22Rv1 (cell line): ENCODE results near the gene ASIC4.

Experiments
- ZFX ChIP-seq: fragments of 450-650 bp; IDR thresholded peaks from 2 replicates; pipeline ENCODE4 v1.6.1; 2017; ENCODE audit warnings: antibody characterized with exemption, borderline replicate concordance
- TF ChIP-seq, protein P1 (sequence below): fragments of 450-650 bp; IDR thresholded peaks from 2 replicates; pipeline ENCODE4 v1.5.1; 2017; ENCODE audit warnings: mild to moderate bottlenecking

DNA sequence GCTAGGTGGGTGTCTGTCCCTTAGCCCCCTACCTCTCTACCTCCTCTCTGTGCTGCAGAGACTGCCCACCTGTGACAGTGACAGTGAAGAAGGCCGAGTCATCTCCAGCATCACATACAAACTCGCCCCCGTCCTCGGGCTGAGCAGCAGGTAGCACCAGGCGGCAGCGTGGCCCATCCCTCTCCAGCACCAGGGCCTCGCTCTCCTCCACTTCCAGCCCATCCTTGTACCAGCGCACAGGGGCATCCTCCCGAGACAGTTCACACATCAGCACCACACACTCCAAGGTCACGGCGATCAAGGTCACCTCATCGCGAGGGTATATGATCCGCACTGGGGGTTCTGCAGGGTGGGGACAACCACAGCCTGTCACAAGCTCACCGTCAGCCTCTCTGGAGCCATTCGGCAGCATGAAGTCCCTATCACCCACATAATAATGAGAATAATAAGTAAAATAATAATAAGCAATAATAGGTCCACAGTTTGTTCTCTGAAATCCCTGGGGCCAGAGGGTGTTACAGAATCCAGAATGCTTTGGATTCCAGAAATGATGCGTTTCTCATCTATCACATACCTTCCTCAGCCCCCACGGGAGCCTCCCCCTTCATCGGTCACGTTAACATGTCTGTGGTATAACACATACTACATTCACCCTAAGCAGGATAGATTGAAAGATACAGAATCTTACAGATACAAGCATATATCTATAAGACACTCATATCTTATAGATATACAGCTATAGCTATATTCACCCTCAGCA is 45.1 kb downstream of the ASIC4 start:
- TF ChIP-seq, protein P1, sequence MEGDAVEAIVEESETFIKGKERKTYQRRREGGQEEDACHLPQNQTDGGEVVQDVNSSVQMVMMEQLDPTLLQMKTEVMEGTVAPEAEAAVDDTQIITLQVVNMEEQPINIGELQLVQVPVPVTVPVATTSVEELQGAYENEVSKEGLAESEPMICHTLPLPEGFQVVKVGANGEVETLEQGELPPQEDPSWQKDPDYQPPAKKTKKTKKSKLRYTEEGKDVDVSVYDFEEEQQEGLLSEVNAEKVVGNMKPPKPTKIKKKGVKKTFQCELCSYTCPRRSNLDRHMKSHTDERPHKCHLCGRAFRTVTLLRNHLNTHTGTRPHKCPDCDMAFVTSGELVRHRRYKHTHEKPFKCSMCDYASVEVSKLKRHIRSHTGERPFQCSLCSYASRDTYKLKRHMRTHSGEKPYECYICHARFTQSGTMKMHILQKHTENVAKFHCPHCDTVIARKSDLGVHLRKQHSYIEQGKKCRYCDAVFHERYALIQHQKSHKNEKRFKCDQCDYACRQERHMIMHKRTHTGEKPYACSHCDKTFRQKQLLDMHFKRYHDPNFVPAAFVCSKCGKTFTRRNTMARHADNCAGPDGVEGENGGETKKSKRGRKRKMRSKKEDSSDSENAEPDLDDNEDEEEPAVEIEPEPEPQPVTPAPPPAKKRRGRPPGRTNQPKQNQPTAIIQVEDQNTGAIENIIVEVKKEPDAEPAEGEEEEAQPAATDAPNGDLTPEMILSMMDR = no peak
- no peak for TF ChIP-seq ZFX
